ENCODE results near the gene ST6GALNAC2.

The ST6GALNAC2 gene

GRCh38 chr17:76570877-76571471, 14.7 kb downstream of the ST6GALNAC2 start:
- no peak overlapping the region for H3K4me3 ChIP-seq (ENCODE audit: low read depth, low read length)
- no peak for TF ChIP-seq CTCF (IDR thresholded peaks at IDR 0.05; ENCODE audit: borderline replicate concordance, insufficient read depth, low read depth, low read length)

GRCh38 chr17:76570457-76570856, 15.2 kb downstream of the ST6GALNAC2 start:
- TF ChIP-seq CTCF (IDR thresholded peaks at IDR 0.05; ENCODE audit: borderline replicate concordance, insufficient read depth, low read depth, low read length): no peak
- H3K4me3 ChIP-seq (ENCODE audit: low read depth, low read length): no peak overlapping the region

GRCh38 chr17:76569607-76570279, 15.9 kb downstream of the ST6GALNAC2 start:
- no peak overlapping the region for H3K4me3 ChIP-seq (ENCODE audit: low read depth, low read length)
- TF ChIP-seq CTCF (IDR thresholded peaks at IDR 0.05; ENCODE audit: borderline replicate concordance, insufficient read depth, low read depth, low read length): no peak

GRCh38 chr17:76568811-76569221, 16.8 kb downstream of the ST6GALNAC2 start:
- no peak for TF ChIP-seq CTCF (IDR thresholded peaks at IDR 0.05; ENCODE audit: borderline replicate concordance, insufficient read depth, low read depth, low read length)
- H3K4me3 ChIP-seq (ENCODE audit: low read depth, low read length): no peak overlapping the region

GRCh38 chr17:76567634-76568432, 17.8 kb downstream of the ST6GALNAC2 start:
- H3K4me3 ChIP-seq (ENCODE audit: low read depth, low read length): no peak overlapping the region
- TF ChIP-seq CTCF (IDR thresholded peaks at IDR 0.05; ENCODE audit: borderline replicate concordance, insufficient read depth, low read depth, low read length): no peak

GRCh38 chr17:76566988-76567431, 18.6 kb downstream of the ST6GALNAC2 start:
- no peak for TF ChIP-seq CTCF (IDR thresholded peaks at IDR 0.05; ENCODE audit: borderline replicate concordance, insufficient read depth, low read depth, low read length)
- no peak overlapping the region for H3K4me3 ChIP-seq (ENCODE audit: low read depth, low read length)
